ENCODE measurements around the gene CPLANE1.

CPLANE1 gene

GRCh38 chr5:37254581-37254980 lies 5.4 kb upstream of the CPLANE1 start:
- no peak for DNase-seq (ENCODE audit: extremely low spot score)
- ChIA-PET CTCF (interaction anchor here (0.5 kb wide), 1 partner anchor 124 kb away, joined by 3 read pairs; no protein-coding TSS in a partner anchor), POLR2A (interaction anchor here (2.0 kb wide), 1 partner anchor 116 kb away, joined by 5 read pairs; the partner anchor contains the start of gene NUP155)
- TF ChIP-seq ZNF384 (IDR thresholded peaks at IDR 0.05) (no peak), PKNOX1 (IDR thresholded peaks at IDR 0.05) (no peak), BHLHE40 (IDR thresholded peaks at IDR 0.05; ENCODE audit: borderline replicate concordance) (no peak), SP1 (IDR thresholded peaks at IDR 0.05) (no peak), FOXA1 (IDR thresholded peaks at IDR 0.05) (no peak), SUZ12 (IDR thresholded peaks at IDR 0.05) (no peak), L3MBTL2 (conservative IDR thresholded peaks at IDR 0.05) (no peak), HDGF (IDR thresholded peaks at IDR 0.05; ENCODE audit: borderline replicate concordance) (no peak), CTBP1 (IDR thresholded peaks at IDR 0.05; ENCODE audit: borderline replicate concordance) (no peak), FOXK2 (IDR thresholded peaks at IDR 0.05) (no peak), LEF1 (IDR thresholded peaks at IDR 0.05; ENCODE audit: borderline replicate concordance) (no peak), ARNT (IDR thresholded peaks at IDR 0.05) (no peak), NFRKB (IDR thresholded peaks at IDR 0.05) (no peak), FOXM1 (IDR thresholded peaks at IDR 0.05; ENCODE audit: borderline replicate concordance) (no peak), ELF4 (IDR thresholded peaks at IDR 0.05) (no peak), TARDBP (IDR thresholded peaks at IDR 0.05) (no peak)

- ChIA-PET CTCF (no interaction called here), POLR2A (no interaction called here)
- TF ChIP-seq FOXM1 (IDR thresholded peaks at IDR 0.05; ENCODE audit: borderline replicate concordance) (no peak), SUZ12 (IDR thresholded peaks at IDR 0.05) (no peak), SP1 (IDR thresholded peaks at IDR 0.05) (no peak), ELF4 (IDR thresholded peaks at IDR 0.05) (no peak), HDGF (IDR thresholded peaks at IDR 0.05; ENCODE audit: borderline replicate concordance) (no peak)
- DNase-seq (ENCODE audit: extremely low spot score), result no peak
Observed at GRCh38 chr5:37251665-37252064, 2.5 kb upstream of the CPLANE1 start.

- DNase-seq (ENCODE audit: extremely low spot score), result no peak
- TF ChIP-seq HDGF (IDR thresholded peaks at IDR 0.05; ENCODE audit: borderline replicate concordance) (no peak), L3MBTL2 (conservative IDR thresholded peaks at IDR 0.05) (peak; percentile 58), NFRKB (IDR thresholded peaks at IDR 0.05) (no peak), PKNOX1 (IDR thresholded peaks at IDR 0.05) (peak; percentile 46)
- ChIA-PET CTCF (no interaction called here), POLR2A (interaction anchor here (0.5 to 3.5 kb wide), 10 partner anchors 8 to 141 kb away, joined by 3 to 17 read pairs (median 3); partner anchors contain the start of genes NUP155 and WDR70)
Observed at GRCh38 chr5:37249815-37250164, 614 bp upstream of the CPLANE1 start.

GRCh38 chr5:37248421-37248969 lies 681 bp downstream of the CPLANE1 start:
- no peak for TF ChIP-seq SUZ12 (IDR thresholded peaks at IDR 0.05)
- TF ChIP-seq ELF4 (IDR thresholded peaks at IDR 0.05), result no peak
- TF ChIP-seq ZNF384 (IDR thresholded peaks at IDR 0.05), result no peak
- TF ChIP-seq FOXA1 (IDR thresholded peaks at IDR 0.05), result no peak
- TF ChIP-seq FOXK2 (IDR thresholded peaks at IDR 0.05), result no peak
- TF ChIP-seq SP1 (IDR thresholded peaks at IDR 0.05), result no peak
- CTCF ChIA-PET, result interaction anchor here (0.6 kb wide), 1 partner anchor 13 kb away, joined by 4 read pairs; no protein-coding TSS in a partner anchor

GRCh38 chr5:37247496-37247895 lies 1.7 kb downstream of the CPLANE1 start:
- ChIA-PET POLR2A (interaction anchor here (3.5 kb wide), 1 partner anchor 124 kb away, joined by 17 read pairs; the partner anchor contains the start of gene NUP155), CTCF (interaction anchor here (0.6 kb wide), 1 partner anchor 23 kb away, joined by 4 read pairs; no protein-coding TSS in a partner anchor)
- no peak for TF ChIP-seq ZNF384 (IDR thresholded peaks at IDR 0.05)
- TF ChIP-seq FOXA1 (IDR thresholded peaks at IDR 0.05), result no peak
- TF ChIP-seq LEF1 (IDR thresholded peaks at IDR 0.05; ENCODE audit: borderline replicate concordance), result no peak
- TF ChIP-seq FOXK2 (IDR thresholded peaks at IDR 0.05), result no peak
- no peak for TF ChIP-seq L3MBTL2 (conservative IDR thresholded peaks at IDR 0.05)
- TF ChIP-seq SUZ12 (IDR thresholded peaks at IDR 0.05), result no peak
- TF ChIP-seq ELF4 (IDR thresholded peaks at IDR 0.05), result no peak
- no peak for TF ChIP-seq SP1 (IDR thresholded peaks at IDR 0.05)
- no peak for TF ChIP-seq HDGF (IDR thresholded peaks at IDR 0.05; ENCODE audit: borderline replicate concordance)
- TF ChIP-seq FOXM1 (IDR thresholded peaks at IDR 0.05; ENCODE audit: borderline replicate concordance), result no peak
- no peak for TF ChIP-seq NFRKB (IDR thresholded peaks at IDR 0.05)
- no peak for TF ChIP-seq PKNOX1 (IDR thresholded peaks at IDR 0.05)
- DNase-seq (ENCODE audit: extremely low spot score), result no peak

More at GRCh38 chr5:37248421-37248969, 681 bp downstream of the CPLANE1 start:
- no peak for DNase-seq (ENCODE audit: extremely low spot score)
- POLR2A ChIA-PET, result interaction anchor here (1.1 to 3.5 kb wide), 6 partner anchors 8 to 140 kb away, joined by 3 to 17 read pairs (median 4); partner anchors contain the start of gene NUP155

GRCh38 chr5:37247036-37247435 lies 2.1 kb downstream of the CPLANE1 start:
- ChIA-PET POLR2A (interaction anchor here (3.5 kb wide), 1 partner anchor 124 kb away, joined by 17 read pairs; the partner anchor contains the start of gene NUP155), CTCF (no interaction called here)
- DNase-seq (ENCODE audit: extremely low spot score), result no peak
- no peak for TF ChIP-seq ELF4 (IDR thresholded peaks at IDR 0.05)
- TF ChIP-seq ZNF384 (IDR thresholded peaks at IDR 0.05), result no peak
- TF ChIP-seq BHLHE40 (IDR thresholded peaks at IDR 0.05; ENCODE audit: borderline replicate concordance), result no peak
- no peak for TF ChIP-seq HDGF (IDR thresholded peaks at IDR 0.05; ENCODE audit: borderline replicate concordance)
- TF ChIP-seq FOXM1 (IDR thresholded peaks at IDR 0.05; ENCODE audit: borderline replicate concordance), result no peak
